GM12878 (cell line): ENCODE data around the gene EI24. TPM values are rescaled to one million over a fixed set of nuclear protein-coding genes. Genes with fewer than 3 reads are reported as not detected.

ENCODE experiments used
- ATAC-seq: fragments of 200-7000 bp; cut with Tn5 transposase; 3 replicates; pipeline ENCODE4 v1.9.1; 2020; ENCODE audit warnings: mild to moderate bottlenecking, moderate library complexity
- BruUV-seq: library from RNA; stranded (reverse); fragments of 400-500 nt; replicated peaks from 2 replicates; lab custom pipeline; 2021; lab: Mats Ljungman, UMichigan
- CTCF ChIA-PET: fragments of 300-600 bp; sonication (Branson Sonifier 250); formaldehyde crosslinking; extraction: SDS; loops from one replicate; lab custom pipeline; 2021; ENCODE audit warnings: inconsistent platforms; lab: Yijun Ruan, JAX
- POLR2A ChIA-PET: fragments of 350-600 bp; formaldehyde crosslinking; extraction: SDS; loops from one replicate; lab custom pipeline; 2021; ENCODE audit warnings: inconsistent platforms; lab: Charles Lee
- RAD21 ChIA-PET: fragments of 300-600 bp; sonication (Branson Sonifier 250); formaldehyde crosslinking; loops from one replicate; lab custom pipeline; 2023; ENCODE audit warnings: antibody characterized with exemption; ENCODE audit not compliant: unreplicated experiment; lab: Charles Lee
- SMC1A ChIA-PET: fragments of 300-600 bp; sonication (Branson Sonifier 250); formaldehyde crosslinking; loops from one replicate; lab custom pipeline; 2023; ENCODE audit not compliant: unreplicated experiment, uncharacterized antibody; lab: Charles Lee
- DNase-seq: peaks from one replicate; pipeline ENCODE4 v3.0.0-alpha.2; 2011; ENCODE audit warnings: low read depth, low spot score
- FAIRE-seq: peaks from 3 replicates; lab custom pipeline; 2011; peaks lifted over from hg19 to GRCh38; lab: Jason Lieb, UNC
- H2AFZ ChIP-seq: 2 replicates; pipeline ENCODE4 v1.6.0; 2011; ENCODE audit warnings: low read depth, low read length, control low read depth; ENCODE audit not compliant: control insufficient read depth
- H3K27ac ChIP-seq: 2 replicates; pipeline ENCODE4 v1.5.1; 2011; ENCODE audit warnings: control low read depth; ENCODE audit not compliant: control insufficient read depth, insufficient read depth
- H3K27me3 ChIP-seq, 2 experiments: replicated peaks in 1 of 2; 2 replicates each; pipeline versions ENCODE4 v1.6.0 to v1.6.1; 2011; ENCODE audit warnings: low read length in 1 of 2; ENCODE audit not compliant: control insufficient read depth in 2 of 2, insufficient read depth in 2 of 2
- H3K36me3 ChIP-seq, 2 experiments: 2 replicates each; pipeline ENCODE4 v1.5.1; 2011; ENCODE audit warnings: low read length in 1 of 2; ENCODE audit not compliant: control insufficient read depth in 2 of 2, insufficient read depth in 2 of 2
- H3K4me1 ChIP-seq: 2 replicates; pipeline ENCODE4 v1.6.1; 2011; ENCODE audit warnings: mild to moderate bottlenecking, low read length, moderate library complexity, mixed read lengths; ENCODE audit not compliant: control insufficient read depth, insufficient read depth
- H3K4me2 ChIP-seq: 2 replicates; pipeline ENCODE4 v1.6.0; 2011; ENCODE audit warnings: control low read depth; ENCODE audit not compliant: control insufficient read depth, insufficient read depth
- H3K4me3 ChIP-seq: fragments of 200-600 bp; sonication (generic); 2 replicates; pipeline ENCODE4 v1.5.1; 2016
- H3K79me2 ChIP-seq: 2 replicates; pipeline ENCODE4 v1.6.0; 2011; ENCODE audit warnings: low read length; ENCODE audit not compliant: control insufficient read depth, insufficient read depth
- H3K9ac ChIP-seq: 2 replicates; pipeline ENCODE4 v1.8.0; 2011; ENCODE audit warnings: low read length, control low read depth, mixed read lengths; ENCODE audit not compliant: control insufficient read depth, insufficient read depth
- H3K9me3 ChIP-seq: replicated peaks from 3 replicates; pipeline ENCODE4 v1.5.1; 2011; ENCODE audit warnings: mild to moderate bottlenecking, low read length; ENCODE audit not compliant: control insufficient read depth, insufficient read depth
- H4K20me1 ChIP-seq: 2 replicates; pipeline ENCODE4 v1.6.0; 2011; ENCODE audit not compliant: control insufficient read depth, insufficient read depth
- CBX3 ChIP-seq: fragments of 200-600 bp; sonication (generic); IDR thresholded peaks from 2 replicates; pipeline ENCODE4 v1.6.1; 2016; ENCODE audit warnings: low read depth, borderline replicate concordance
- CHD4 ChIP-seq: fragments of 200-600 bp; sonication (generic); IDR thresholded peaks from 2 replicates; pipeline ENCODE4 v1.6.1; 2016; ENCODE audit warnings: mild to moderate bottlenecking
- HSF1 ChIP-seq: fragments of 150-350 bp; IDR thresholded peaks from 2 replicates; pipeline ENCODE4 v1.6.1; 2014; ENCODE audit warnings: mild to moderate bottlenecking, low read depth, low read length
- MEF2B ChIP-seq: fragments of 450-650 bp; IDR thresholded peaks from 2 replicates; pipeline ENCODE4 v1.6.1; 2018; ENCODE audit warnings: mild to moderate bottlenecking, moderate library complexity; ENCODE audit not compliant: partially characterized antibody, poor library complexity, severe bottlenecking
- RAD51 ChIP-seq: fragments of 450-650 bp; IDR thresholded peaks from 2 replicates; pipeline ENCODE4 v1.6.1; 2016; ENCODE audit warnings: moderate library complexity, mild to moderate bottlenecking, inconsistent platforms
- SREBF2 ChIP-seq: IDR thresholded peaks from 2 replicates; pipeline ENCODE4 v1.6.1; 2012; ENCODE audit warnings: mild to moderate bottlenecking, low read length
- WGBS: methylation state at CpG from one replicate; pipeline ENCODE4 v1.1.6; 2016; ENCODE audit warnings: low lambda C conversion rate; ENCODE audit not compliant: insufficient replicate concordance, insufficient coverage; ENCODE audit errors: missing lambda C conversion rate; 5-methylcytosine and 5-hydroxymethylcytosine counted together
- in situ Hi-C: fragments of 300-500 bp; cut with MboI; formaldehyde crosslinking; loops from 9 replicates; pipeline ENCODE4 v1.14.3; 2018; ENCODE audit warnings: mixed read lengths
- intact Hi-C: fragments of 100-400 bp; cut with micrococcal nuclease; formaldehyde crosslinking; loops from one replicate; pipeline ENCODE4 v1.14.2; 2022; ENCODE audit not compliant: unreplicated experiment
- polyA plus RNA-seq, 11 experiments: library from polyadenylated mRNA; depleted of rRNA in 4 of 11; unstranded in 6 of 11; stranded (reverse) in 5 of 11; fragments of >200 nt; fragmentation: Nextera tagmentation in 4 of 11; fragmentation: Illumina TruSeq in 1 of 11; extraction: Ambion mirVana in 4 of 11; extraction: Trizol in 1 of 11; gene quantifications; 1 replicate in 1 of 11; 2 replicates in 10 of 11; pipeline versions ENCODE4 v1.2.1 to v1.2.3, GENCODE V29; 2011 to 2016; ENCODE audit warnings: inconsistent platforms in 2 of 11, missing spikeins in 2 of 11, low read depth in 1 of 11
- total RNA-seq, 4 experiments: library from RNA; depleted of rRNA in 3 of 4; stranded (reverse); fragments of >200 nt in 3 of 4; fragmentation: Illumina TruSeq in 1 of 4; extraction: Trizol in 1 of 4; gene quantifications; 2 replicates each; pipeline versions ENCODE4 v1.2.1 to v1.2.3, GENCODE V29; 2013 to 2021

EI24 gene
- total and polyA plus RNA-seq, 10 of the 15 experiments (the other 5 are each of a cell fraction or from before 2014, with no cell fraction given): 20.3 to 127 (median 70.4) TPM

GRCh38 chr11:125618383-125618782, 49.1 kb downstream of the EI24 start:
- in situ Hi-C loops (no loop called here), intact Hi-C loops (no loop called here)
- POLR2A ChIA-PET: interaction anchor here (0.6 kb wide), 1 partner anchor 334 kb away, joined by 3 read pairs; no protein-coding TSS in a partner anchor
- Histone ChIP-seq H3K4me2 (no peak overlapping the region), H3K79me2 (no peaks in the 10 kb centered on the region), H3K27me3 (no peaks in the 10 kb centered on the region), H3K9me3 (no peaks in the 10 kb centered on the region), H3K36me3 (peaks cover 8 to 41% of the 10 kb centered on the region in 2 experiments), H2AFZ (no peak overlapping the region), H4K20me1 (no peaks in the 10 kb centered on the region), H3K4me3 (no peak overlapping the region), H3K4me1 (no peaks in the 10 kb centered on the region), H3K27ac (no peak overlapping the region), H3K9ac (no peak overlapping the region)
- ATAC-seq (no peak), FAIRE-seq (no peak), DNase-seq (no peak)
- WGBS: 98% methylated on average over 4 of the region's 4 CpGs
- SMC1A ChIA-PET: no interaction called here
- BruUV-seq: no TSS peak
- CTCF ChIA-PET: interaction anchor here (0.6 kb wide), 1 partner anchor 15 kb away, joined by 4 read pairs; no protein-coding TSS in a partner anchor
- TF ChIP-seq HSF1: no peak
- RAD21 ChIA-PET: no interaction called here

- no peaks in the 10 kb centered on the region for H4K20me1 ChIP-seq
- WGBS: 100% methylated on average over 2 of the region's 2 CpGs
- H3K79me2 ChIP-seq: peaks cover 15% of the 10 kb centered on the region
- H3K4me3 ChIP-seq: no peak overlapping the region
- no peaks in the 10 kb centered on the region for H3K27me3 ChIP-seq
- intact Hi-C loops: no loop called here
- H3K36me3 ChIP-seq: peaks cover 6 to 31% of the 10 kb centered on the region in 2 experiments
- ChIA-PET POLR2A (no interaction called here), SMC1A (interaction anchor here (1.4 to 1.6 kb wide), 4 partner anchors 9 to 118 kb away, joined by 3 to 4 read pairs (median 4); no protein-coding TSS in a partner anchor), RAD21 (no interaction called here), CTCF (interaction anchor here (0.9 to 1.7 kb wide), 3 partner anchors 20 to 28 kb away, joined by 3 to 7 read pairs (median 4); no protein-coding TSS in a partner anchor)
- no peaks in the 10 kb centered on the region for H3K9me3 ChIP-seq
- H3K27ac ChIP-seq: no peak overlapping the region
- no TSS peak for BruUV-seq
- no peak for DNase-seq
- no peak for TF ChIP-seq MEF2B
- TF ChIP-seq CBX3: no peak
- no peak for TF ChIP-seq CHD4
- TF ChIP-seq RAD51: no peak
- TF ChIP-seq SREBF2: no peak
- FAIRE-seq: no peak
- ATAC-seq: no peak
- H3K4me2 ChIP-seq: no peak overlapping the region
- peaks cover 7% of the 10 kb centered on the region; the same call in 1 of the 2 replicates for H3K4me1 ChIP-seq
- H3K9ac ChIP-seq: no peak overlapping the region
- H2AFZ ChIP-seq: no peak overlapping the region
- in situ Hi-C loops: no loop called here
Observed at GRCh38 chr11:125621995-125622394, 52.7 kb downstream of the EI24 start.
